Nephron (organoid): ENCODE data around the gene EMX1.

Experiments used
- H3K27ac Mint-ChIP-seq, 3 experiments: 2 replicates each; pipeline ENCODE4 v1.8.0; 2020; ENCODE audit warnings: mixed read lengths in 3 of 3, mild to moderate bottlenecking in 2 of 3, moderate library complexity in 1 of 3
- H3K27me3 Mint-ChIP-seq: 2 replicates; pipeline ENCODE4 v1.8.0; 2021; ENCODE audit warnings: low read depth, mild to moderate bottlenecking, moderate library complexity, mixed read lengths
- H3K36me3 Mint-ChIP-seq: 2 replicates; pipeline ENCODE4 v1.8.0; 2020; ENCODE audit warnings: low read depth, mixed read lengths
- H3K4me1 Mint-ChIP-seq: 2 replicates; pipeline ENCODE4 v1.8.0; 2020; ENCODE audit warnings: mixed read lengths
- H3K4me3 Mint-ChIP-seq, 3 experiments: 2 replicates each; pipeline ENCODE4 v1.8.0; 2020; ENCODE audit warnings: mild to moderate bottlenecking in 3 of 3, mixed read lengths in 3 of 3, moderate library complexity in 2 of 3
- H3K9me3 Mint-ChIP-seq: 2 replicates; pipeline ENCODE4 v1.8.0; 2020; ENCODE audit warnings: mixed read lengths
- CTCF ChIP-seq, 3 experiments: fragments of 200-600 bp; sonication (generic); IDR thresholded peaks; one replicate each; pipeline ENCODE4 v1.5.0; 2021; ENCODE audit warnings: antibody characterized with exemption in 3 of 3; ENCODE audit not compliant: unreplicated experiment in 3 of 3

The EMX1 gene

GRCh38 chr2:72965770-72966450 is 48.6 kb downstream of the EMX1 start:
- Mint-ChIP-seq H3K36me3 (no peaks in the 10 kb centered on the region), H3K9me3 (no peaks in the 10 kb centered on the region), H3K4me1 (peaks cover 11% of the 10 kb centered on the region), H3K4me3 (no peak overlapping the region), H3K27me3 (peaks cover 4% of the 10 kb centered on the region), H3K27ac (no peak overlapping the region)
- no peak for TF ChIP-seq CTCF (IDR thresholded peaks at IDR 0.05; ENCODE audit: unreplicated experiment in 3 of 3)

- peaks cover 6% of the 10 kb centered on the region for H3K4me1 Mint-ChIP-seq
- peaks cover 6% of the 10 kb centered on the region for H3K27me3 Mint-ChIP-seq
- no peaks in the 10 kb centered on the region for H3K9me3 Mint-ChIP-seq
- TF ChIP-seq CTCF (IDR thresholded peaks at IDR 0.05; ENCODE audit: unreplicated experiment in 3 of 3) = no peak
- no peak overlapping the region for H3K4me3 Mint-ChIP-seq
- no peak overlapping the region for H3K27ac Mint-ChIP-seq
- H3K36me3 Mint-ChIP-seq = no peaks in the 10 kb centered on the region
These were observed 51.0 kb downstream of the EMX1 start for GRCh38 chr2:72968286-72968685.

- H3K36me3 Mint-ChIP-seq = no peaks in the 10 kb centered on the region
- H3K27ac Mint-ChIP-seq = no peak overlapping the region
- TF ChIP-seq CTCF (IDR thresholded peaks at IDR 0.05; ENCODE audit: unreplicated experiment in 3 of 3) = no peak
- H3K4me3 Mint-ChIP-seq = no peak overlapping the region
- no peaks in the 10 kb centered on the region for H3K4me1 Mint-ChIP-seq
- peaks cover 18% of the 10 kb centered on the region for H3K27me3 Mint-ChIP-seq
- no peaks in the 10 kb centered on the region for H3K9me3 Mint-ChIP-seq
These were observed 52.4 kb downstream of the EMX1 start for GRCh38 chr2:72969706-72970105.

- Mint-ChIP-seq H3K4me3 (no peak overlapping the region), H3K4me1 (no peaks in the 10 kb centered on the region), H3K27me3 (peaks cover 22% of the 10 kb centered on the region), H3K36me3 (no peaks in the 10 kb centered on the region), H3K9me3 (no peaks in the 10 kb centered on the region), H3K27ac (no peak overlapping the region)
- no peak for TF ChIP-seq CTCF (IDR thresholded peaks at IDR 0.05; ENCODE audit: unreplicated experiment in 3 of 3)
These were observed 53.7 kb downstream of the EMX1 start for GRCh38 chr2:72971036-72971435.

- Mint-ChIP-seq H3K36me3 (no peaks in the 10 kb centered on the region), H3K27ac (no peak overlapping the region), H3K4me1 (no peaks in the 10 kb centered on the region), H3K27me3 (peaks cover 22% of the 10 kb centered on the region), H3K4me3 (no peak overlapping the region), H3K9me3 (no peaks in the 10 kb centered on the region)
- TF ChIP-seq CTCF (IDR thresholded peaks at IDR 0.05; ENCODE audit: unreplicated experiment in 3 of 3) = no peak
These were observed 55.2 kb downstream of the EMX1 start for GRCh38 chr2:72972352-72973136.
